Measurements from ENCODE around the gene NTN4. TPM values are rescaled to one million over a fixed set of nuclear protein-coding genes. Genes with fewer than 3 reads are reported as not detected.

The NTN4 gene
- total RNA-seq, 1 experiment from 2014 or later, result 68.4 TPM

DNA sequence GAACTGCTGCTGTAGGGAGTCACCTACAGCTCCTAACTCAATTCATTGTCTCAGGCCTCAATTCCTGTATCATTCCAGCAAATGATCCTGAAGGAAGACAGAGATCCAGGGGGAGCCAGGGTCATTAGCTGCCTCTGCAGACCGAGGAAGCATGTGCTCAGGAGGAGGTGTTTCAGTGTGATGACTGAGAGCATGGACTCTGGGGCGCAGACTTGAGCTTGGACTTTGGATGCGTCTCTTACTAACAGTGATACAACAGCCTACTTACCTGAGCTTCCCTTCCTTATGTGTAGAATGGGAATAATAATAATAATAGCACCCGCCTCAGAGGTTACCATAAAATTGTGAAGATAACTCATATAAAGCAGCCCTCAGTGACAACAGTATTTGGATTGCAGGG is 147.3 kb downstream of the NTN4 start:
- CTCF ChIA-PET, result interaction anchor here (2.2 kb wide), 1 partner anchor 10 kb away, joined by 4 read pairs; no protein-coding TSS in a partner anchor
- no peak overlapping the region for H3K4me3 Mint-ChIP-seq (ENCODE audit: low read depth, unreplicated experiment)
- intact Hi-C loops (cut with micrococcal nuclease; ENCODE audit: unreplicated experiment), result no loop called here
- no peak for TF ChIP-seq CTCF (IDR thresholded peaks at IDR 0.05; ENCODE audit: unreplicated experiment)
- peaks cover under 1% of the 10 kb centered on the region for H3K36me3 Mint-ChIP-seq (ENCODE audit: insufficient read depth, unreplicated experiment)
- H3K9me3 Mint-ChIP-seq (ENCODE audit: low read depth, unreplicated experiment), result no peaks in the 10 kb centered on the region
- no peak for DNase-seq
- H3K4me1 Mint-ChIP-seq (ENCODE audit: low read depth, unreplicated experiment), result peaks cover 32% of the 10 kb centered on the region
- BruUV-seq (replicated peaks), result no TSS peak
- no peaks in the 10 kb centered on the region for H3K27me3 Mint-ChIP-seq (ENCODE audit: unreplicated experiment)
- no peak overlapping the region for H3K27ac Mint-ChIP-seq (ENCODE audit: unreplicated experiment)

GRCh38 chr12:95642583-95642982 is 148.0 kb downstream of the NTN4 start:
- Mint-ChIP-seq H3K4me3 (ENCODE audit: low read depth, unreplicated experiment) (no peak overlapping the region), H3K36me3 (ENCODE audit: insufficient read depth, unreplicated experiment) (peaks cover 7% of the 10 kb centered on the region), H3K9me3 (ENCODE audit: low read depth, unreplicated experiment) (no peaks in the 10 kb centered on the region), H3K27me3 (ENCODE audit: unreplicated experiment) (no peaks in the 10 kb centered on the region), H3K27ac (ENCODE audit: unreplicated experiment) (no peak overlapping the region), H3K4me1 (ENCODE audit: low read depth, unreplicated experiment) (peaks cover 39% of the 10 kb centered on the region)
- TF ChIP-seq CTCF (IDR thresholded peaks at IDR 0.05; ENCODE audit: unreplicated experiment), result no peak
- no peak for DNase-seq
- BruUV-seq (replicated peaks), result no TSS peak
- intact Hi-C loops (cut with micrococcal nuclease; ENCODE audit: unreplicated experiment), result no loop called here
- CTCF ChIA-PET, result interaction anchor here (2.2 kb wide), 1 partner anchor 9 kb away, joined by 4 read pairs; no protein-coding TSS in a partner anchor

DNA sequence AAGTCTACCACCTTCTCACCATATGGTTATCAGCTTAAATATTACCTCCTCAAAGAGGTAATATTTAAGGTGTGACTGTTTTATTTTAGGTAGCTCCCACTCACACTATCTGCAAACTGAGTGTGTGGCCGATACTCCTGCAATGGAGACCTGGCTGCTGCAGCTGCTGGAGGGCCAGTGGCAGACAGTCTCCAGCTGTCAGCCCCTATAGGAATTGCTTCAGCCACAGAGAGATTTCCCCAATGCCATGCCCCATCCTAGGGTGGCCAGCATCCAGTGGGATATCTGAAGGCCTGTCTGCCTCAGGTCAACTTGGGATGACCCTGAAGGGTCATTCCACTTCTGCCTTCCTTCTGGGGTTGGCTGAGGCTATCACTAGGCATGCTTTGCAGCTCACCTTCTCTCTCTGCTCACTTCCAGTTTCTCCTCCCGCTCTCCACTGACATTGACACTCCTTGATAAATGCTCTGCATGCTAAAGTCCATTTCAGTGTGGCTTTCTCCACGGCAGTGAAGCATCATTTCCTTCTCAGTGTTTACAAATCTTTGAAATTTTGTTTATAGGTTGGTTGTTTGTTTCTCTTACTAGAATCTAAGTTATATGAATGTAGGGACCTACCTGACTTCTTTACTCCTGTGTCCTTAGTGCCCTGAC is 149.1 kb downstream of the NTN4 start:
- Mint-ChIP-seq H3K27ac (ENCODE audit: unreplicated experiment) (no peak overlapping the region), H3K36me3 (ENCODE audit: insufficient read depth, unreplicated experiment) (peaks cover 7% of the 10 kb centered on the region), H3K27me3 (ENCODE audit: unreplicated experiment) (no peaks in the 10 kb centered on the region), H3K9me3 (ENCODE audit: low read depth, unreplicated experiment) (no peaks in the 10 kb centered on the region), H3K4me3 (ENCODE audit: low read depth, unreplicated experiment) (no peak overlapping the region), H3K4me1 (ENCODE audit: low read depth, unreplicated experiment) (peaks cover 48% of the 10 kb centered on the region)
- DNase-seq, result no peak
- intact Hi-C loops (cut with micrococcal nuclease; ENCODE audit: unreplicated experiment), result no loop called here
- CTCF ChIA-PET, result interaction anchor here (2.2 kb wide), 1 partner anchor 8 kb away, joined by 4 read pairs; no protein-coding TSS in a partner anchor
- no peak for TF ChIP-seq CTCF (IDR thresholded peaks at IDR 0.05; ENCODE audit: unreplicated experiment)
- no TSS peak for BruUV-seq (replicated peaks)

DNA sequence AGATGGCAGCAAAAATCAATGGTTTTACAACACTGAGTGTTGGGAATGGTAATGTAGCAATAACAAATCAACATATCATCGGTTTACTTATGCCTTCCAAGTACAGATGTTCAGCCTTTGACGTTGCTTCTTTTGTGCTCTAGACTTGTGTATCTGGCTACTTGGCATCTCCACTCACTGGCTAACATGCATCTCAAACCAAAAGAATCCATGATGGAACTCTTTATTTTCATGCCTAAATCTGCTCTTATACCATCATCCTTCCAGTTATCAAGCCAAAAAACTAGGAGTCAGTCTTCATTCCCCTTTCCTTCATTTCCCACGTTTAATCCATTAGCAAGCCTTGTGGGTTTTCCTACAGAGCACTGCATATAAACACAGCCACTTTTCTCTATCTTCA is 150.0 kb downstream of the NTN4 start:
- DNase-seq, result no peak
- intact Hi-C loops (cut with micrococcal nuclease; ENCODE audit: unreplicated experiment), result no loop called here
- Mint-ChIP-seq H3K27ac (ENCODE audit: unreplicated experiment) (no peak overlapping the region), H3K9me3 (ENCODE audit: low read depth, unreplicated experiment) (no peaks in the 10 kb centered on the region), H3K4me1 (ENCODE audit: low read depth, unreplicated experiment) (peaks cover 51% of the 10 kb centered on the region), H3K4me3 (ENCODE audit: low read depth, unreplicated experiment) (no peak overlapping the region), H3K27me3 (ENCODE audit: unreplicated experiment) (no peaks in the 10 kb centered on the region), H3K36me3 (ENCODE audit: insufficient read depth, unreplicated experiment) (peaks cover 7% of the 10 kb centered on the region)
- TF ChIP-seq CTCF (IDR thresholded peaks at IDR 0.05; ENCODE audit: unreplicated experiment), result no peak
- no TSS peak for BruUV-seq (replicated peaks)
- CTCF ChIA-PET, result no interaction called here
